Duodenal mucosa (tissue), 2 donors: Measurements from ENCODE around the gene CSNK2A1.

Experiments used
- H3K27ac ChIP-seq: one replicate; pipeline ENCODE4 v1.7.0; 2013; ENCODE audit warnings: low read depth, low read length
- H3K27me3 ChIP-seq, 2 donors: one replicate each; pipeline ENCODE4 v1.7.0; 2013; ENCODE audit warnings: low read length in 2 of 2, control low read depth in 1 of 2; ENCODE audit not compliant: insufficient read depth in 2 of 2, control insufficient read depth in 1 of 2
- H3K36me3 ChIP-seq, 2 donors: one replicate each; pipeline ENCODE4 v1.7.0; 2013; ENCODE audit warnings: low read length in 2 of 2, control low read depth in 1 of 2; ENCODE audit not compliant: insufficient read depth in 2 of 2, control insufficient read depth in 1 of 2
- H3K4me1 ChIP-seq, 2 donors: one replicate each; pipeline ENCODE4 v1.7.0; 2013; ENCODE audit warnings: low read length in 2 of 2, control low read depth in 1 of 2; ENCODE audit not compliant: insufficient read depth in 2 of 2, control insufficient read depth in 1 of 2
- H3K4me3 ChIP-seq, 2 donors: one replicate each; pipeline ENCODE4 v1.7.0; 2013; ENCODE audit warnings: low read length in 2 of 2, low read depth in 1 of 2
- H3K9ac ChIP-seq, 2 donors: one replicate each; pipeline ENCODE4 v1.7.0; 2013; ENCODE audit warnings: low read length in 2 of 2, low read depth in 1 of 2
- H3K9me3 ChIP-seq, 2 donors: one replicate each; pipeline ENCODE4 v1.7.0; 2013; ENCODE audit warnings: low read length in 2 of 2, control low read depth in 1 of 2; ENCODE audit not compliant: control insufficient read depth in 1 of 2

The CSNK2A1 gene

DNA sequence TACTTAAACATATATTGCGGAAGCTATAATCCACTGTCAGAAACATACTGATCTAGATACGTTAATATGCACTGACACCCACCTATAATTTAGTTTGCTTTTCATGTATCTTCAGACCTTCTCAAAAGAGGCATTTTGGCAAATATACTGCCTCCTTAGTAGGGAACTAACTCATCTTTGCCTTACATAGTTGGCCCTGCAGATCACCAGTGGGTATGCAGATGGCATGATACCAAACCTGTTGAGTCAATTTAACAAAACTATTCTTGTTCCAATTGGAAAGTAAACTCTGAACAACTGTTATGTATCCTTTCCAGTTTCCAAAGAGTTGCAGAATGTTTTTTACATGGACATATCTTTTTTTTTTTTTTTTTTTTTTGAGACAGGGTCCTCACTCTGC is 45.6 kb downstream of the CSNK2A1 start:
- no peak overlapping the region for H3K9ac ChIP-seq
- no peak overlapping the region for H3K4me3 ChIP-seq
- no peak overlapping the region for H3K27ac ChIP-seq
- H3K27me3 ChIP-seq, result no peaks in the 10 kb centered on the region
- H3K4me1 ChIP-seq, result no peaks in the 10 kb centered on the region
- no peaks in the 10 kb centered on the region for H3K9me3 ChIP-seq
- H3K36me3 ChIP-seq, result peaks cover 34 to 67% of the 10 kb centered on the region in 2 donors

DNA sequence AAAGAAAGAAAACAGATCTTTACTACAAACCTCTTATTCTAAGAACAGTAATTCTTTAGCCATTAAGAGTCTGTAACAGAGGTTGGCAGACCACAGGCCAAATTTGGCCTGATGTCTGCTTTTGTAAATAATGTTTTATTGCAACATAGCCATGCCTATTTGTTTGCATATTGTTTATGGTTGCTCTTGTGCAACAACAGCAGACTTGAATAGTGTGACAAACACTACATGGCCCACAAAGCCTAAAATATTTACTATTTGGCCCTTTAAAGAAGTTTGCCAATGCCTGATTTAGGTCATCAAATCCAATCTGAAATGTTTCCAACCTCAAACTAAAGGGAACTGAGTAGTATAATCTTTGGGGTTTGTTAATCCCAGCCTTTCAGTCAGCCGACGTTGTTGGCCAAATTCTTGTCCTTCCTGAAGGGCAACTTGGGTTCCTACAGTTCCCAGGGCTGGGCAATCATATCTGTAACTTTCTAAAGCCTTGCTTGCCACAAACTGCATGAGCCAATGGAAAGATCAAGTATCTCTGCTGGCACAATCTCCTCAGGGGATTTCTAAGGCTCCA is 47.4 kb downstream of the CSNK2A1 start:
- no peak overlapping the region for H3K9ac ChIP-seq
- H3K36me3 ChIP-seq, result peaks cover 35 to 66% of the 10 kb centered on the region in 2 donors
- no peak overlapping the region for H3K27ac ChIP-seq
- H3K4me3 ChIP-seq, result no peak overlapping the region
- no peaks in the 10 kb centered on the region for H3K27me3 ChIP-seq
- H3K9me3 ChIP-seq, result no peaks in the 10 kb centered on the region
- no peaks in the 10 kb centered on the region for H3K4me1 ChIP-seq

DNA sequence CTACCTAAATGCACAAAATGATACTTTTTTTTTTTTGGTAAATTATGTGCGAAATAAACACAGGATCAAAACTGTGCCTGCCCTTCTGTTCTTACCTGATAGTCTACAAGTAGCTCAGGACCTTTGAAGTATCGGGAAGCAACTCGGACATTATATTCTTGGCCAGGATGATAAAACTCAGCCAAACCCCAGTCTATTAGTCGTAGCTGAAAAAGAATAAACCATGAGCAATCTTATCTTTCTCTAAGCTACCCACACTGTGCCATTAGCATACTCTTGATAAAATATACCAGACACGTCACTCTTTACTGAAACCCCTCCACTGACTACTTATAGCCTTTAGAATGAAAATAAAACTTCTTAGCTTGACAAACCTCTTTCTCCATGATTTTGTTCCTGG is 51.4 kb downstream of the CSNK2A1 start:
- Histone ChIP-seq H3K4me3 (no peak overlapping the region), H3K27me3 (no peaks in the 10 kb centered on the region), H3K9me3 (no peaks in the 10 kb centered on the region), H3K36me3 (peaks cover 43 to 69% of the 10 kb centered on the region in 2 donors), H3K4me1 (no peaks in the 10 kb centered on the region), H3K9ac (no peak overlapping the region), H3K27ac (no peak overlapping the region)

DNA sequence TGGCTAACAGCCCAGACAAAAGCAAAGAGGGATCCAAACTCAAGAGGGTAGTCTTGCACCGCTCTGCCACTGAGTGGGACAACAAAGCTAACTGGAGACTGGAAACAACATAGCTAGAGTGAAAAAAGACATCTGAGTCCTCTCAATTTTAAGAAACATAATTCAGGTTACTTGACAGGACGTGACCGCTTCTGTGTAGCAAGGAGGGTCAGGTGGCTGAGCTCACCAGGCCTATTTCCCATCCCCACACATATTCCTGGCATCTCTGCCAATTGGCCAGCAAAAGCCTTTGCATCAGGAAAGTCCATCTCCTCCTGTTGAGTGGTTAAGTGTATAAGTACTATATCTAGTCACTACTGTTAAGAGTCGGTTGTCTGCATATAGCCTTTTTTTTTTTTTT is 55.9 kb downstream of the CSNK2A1 start:
- Histone ChIP-seq H3K4me1 (no peaks in the 10 kb centered on the region), H3K9me3 (no peaks in the 10 kb centered on the region), H3K27me3 (no peaks in the 10 kb centered on the region), H3K4me3 (no peak overlapping the region), H3K36me3 (peaks cover 40 to 78% of the 10 kb centered on the region in 2 donors), H3K9ac (no peak overlapping the region), H3K27ac (no peak overlapping the region)

DNA sequence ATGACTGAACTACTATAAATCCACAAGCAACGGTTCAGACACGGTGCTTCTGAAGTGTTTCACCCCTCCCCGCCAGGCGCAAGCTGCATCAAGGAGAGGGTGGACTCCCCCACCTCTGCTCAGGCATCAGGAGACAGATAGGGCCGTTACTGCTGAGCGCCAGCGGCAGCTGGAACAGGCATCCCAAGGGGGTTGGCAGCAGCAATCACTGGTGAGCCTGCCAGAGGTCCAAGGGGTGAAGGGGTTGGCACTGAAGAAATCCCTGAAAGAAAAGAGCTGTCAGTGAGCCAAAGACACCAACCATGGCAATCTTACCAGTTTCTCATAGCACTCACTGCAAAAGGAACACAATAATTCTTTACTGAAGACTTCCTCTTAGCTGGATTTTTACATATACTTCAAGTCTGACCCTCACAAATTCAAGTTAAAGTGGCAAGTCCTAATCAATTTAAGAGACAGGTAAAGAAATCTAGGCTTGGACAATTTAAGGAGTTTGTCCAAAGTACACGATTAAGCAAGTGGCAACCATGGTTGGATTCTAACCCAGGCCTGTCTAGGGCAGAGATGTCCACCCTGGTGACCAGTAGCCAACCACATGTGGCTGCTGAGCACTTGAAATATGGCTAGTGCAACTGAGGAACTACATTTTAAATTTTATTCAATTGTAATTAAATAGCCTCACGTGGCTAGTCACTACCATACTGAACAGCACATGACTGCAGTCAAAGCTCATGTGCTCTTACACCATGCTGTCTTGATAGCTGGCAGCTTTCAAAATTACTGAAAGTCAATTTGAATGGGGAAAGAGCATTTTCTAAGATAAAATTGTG is 59.6 kb downstream of the CSNK2A1 start:
- Histone ChIP-seq H3K9me3 (no peaks in the 10 kb centered on the region), H3K36me3 (peaks cover 40 to 73% of the 10 kb centered on the region in 2 donors)

DNA sequence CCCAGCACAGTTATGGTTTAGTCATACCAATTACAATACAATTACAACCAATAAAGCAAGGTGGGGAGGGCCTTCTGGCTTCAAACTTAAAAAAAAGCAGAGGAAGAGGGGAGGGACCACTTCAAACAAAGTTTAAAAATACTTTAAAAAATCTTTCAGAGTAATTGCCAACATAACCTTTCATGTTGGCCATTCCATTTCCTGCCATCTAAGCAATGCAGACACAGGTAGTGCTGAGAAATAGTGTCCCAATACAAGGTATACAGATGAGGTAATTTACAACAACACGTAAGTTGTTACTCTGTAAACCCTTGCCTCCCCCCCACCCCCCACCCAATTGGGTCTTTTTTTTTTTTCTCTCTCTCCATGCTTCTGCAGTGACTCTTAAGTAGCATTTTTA is 62.4 kb downstream of the CSNK2A1 start:
- H3K36me3 ChIP-seq, result peaks cover 15 to 52% of the 10 kb centered on the region in 2 donors
- H3K9ac ChIP-seq, result no peak overlapping the region
- no peaks in the 10 kb centered on the region for H3K27me3 ChIP-seq
- no peak overlapping the region for H3K4me3 ChIP-seq
- no peaks in the 10 kb centered on the region for H3K9me3 ChIP-seq
- H3K27ac ChIP-seq, result no peak overlapping the region
- H3K4me1 ChIP-seq, result no peaks in the 10 kb centered on the region

More for the DNA sequence above, 59.6 kb downstream of the CSNK2A1 start:
- Histone ChIP-seq H3K9ac (no peak overlapping the region), H3K4me3 (no peak overlapping the region), H3K27me3 (no peaks in the 10 kb centered on the region), H3K4me1 (no peaks in the 10 kb centered on the region), H3K27ac (no peak overlapping the region)

DNA sequence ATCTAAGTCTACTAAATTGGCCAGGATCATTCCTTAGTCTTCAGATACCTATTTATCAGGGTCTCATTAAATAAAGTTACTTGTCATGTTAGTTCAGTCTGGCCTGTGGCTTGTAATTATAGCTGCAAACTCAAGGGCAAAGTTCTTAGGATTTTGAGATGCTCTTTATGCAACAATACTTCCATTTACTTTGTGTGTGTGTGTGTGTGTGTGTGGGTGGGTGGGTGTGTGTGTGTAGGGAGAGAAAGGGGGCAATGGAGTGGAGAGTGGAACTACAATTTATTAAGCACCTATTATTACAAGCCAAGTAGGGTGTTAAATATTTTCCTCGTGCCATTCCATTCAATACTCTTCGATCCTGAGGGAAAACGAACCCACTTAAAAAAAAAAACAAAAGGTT is 63.5 kb downstream of the CSNK2A1 start:
- Histone ChIP-seq H3K36me3 (peaks cover 12 to 42% of the 10 kb centered on the region in 2 donors), H3K27ac (no peak overlapping the region), H3K9me3 (no peaks in the 10 kb centered on the region), H3K4me1 (no peaks in the 10 kb centered on the region), H3K4me3 (no peak overlapping the region), H3K27me3 (no peaks in the 10 kb centered on the region), H3K9ac (no peak overlapping the region)

DNA sequence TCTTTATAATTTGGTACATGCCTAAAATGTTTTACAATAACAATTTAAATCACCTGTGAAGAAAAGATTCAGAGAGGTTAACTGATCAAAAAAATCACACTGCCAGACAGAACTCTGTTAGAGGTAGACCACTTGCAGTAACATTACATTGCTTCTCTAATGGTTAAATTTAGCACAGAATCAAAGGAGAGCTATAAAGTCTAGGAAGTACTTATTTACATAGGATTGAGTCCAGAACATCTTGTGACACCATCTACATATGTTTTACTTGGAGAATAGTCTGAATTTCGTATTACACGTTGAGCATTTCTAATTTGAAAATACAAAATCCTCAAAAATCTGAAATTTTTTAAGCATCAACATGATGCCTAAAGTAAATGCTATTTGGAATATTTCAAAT is 64.1 kb downstream of the CSNK2A1 start:
- Histone ChIP-seq H3K4me1 (no peaks in the 10 kb centered on the region), H3K27ac (no peak overlapping the region), H3K4me3 (no peak overlapping the region), H3K9ac (no peak overlapping the region), H3K9me3 (no peaks in the 10 kb centered on the region), H3K27me3 (no peaks in the 10 kb centered on the region), H3K36me3 (peaks cover 12 to 41% of the 10 kb centered on the region in 2 donors)

DNA sequence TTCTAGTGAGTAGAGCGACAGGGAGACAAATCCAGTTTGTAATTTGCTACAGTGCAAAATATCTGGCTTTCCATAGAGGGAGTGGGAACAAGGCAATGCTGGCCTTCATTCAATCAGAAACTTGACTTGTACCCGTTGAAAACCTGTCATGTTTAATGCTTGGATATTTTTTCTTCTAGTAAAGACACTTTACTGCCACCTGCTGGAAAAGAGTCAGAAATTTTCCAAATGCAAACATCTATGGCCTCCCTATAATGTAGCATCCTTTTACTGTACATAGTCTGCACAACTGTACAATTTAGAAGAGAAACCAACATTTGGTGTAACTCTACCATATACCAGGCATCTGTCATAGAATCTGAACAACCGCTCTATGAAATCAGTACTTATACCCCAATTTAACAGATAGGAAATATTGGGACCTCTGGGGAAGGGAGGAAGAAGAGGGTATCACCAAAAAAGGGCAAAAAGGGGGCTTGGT is 64.6 kb downstream of the CSNK2A1 start:
- H3K36me3 ChIP-seq, result peaks cover 12 to 37% of the 10 kb centered on the region in 2 donors
- H3K9me3 ChIP-seq, result no peaks in the 10 kb centered on the region
- no peak overlapping the region for H3K9ac ChIP-seq
- H3K4me3 ChIP-seq, result no peak overlapping the region
- H3K27me3 ChIP-seq, result no peaks in the 10 kb centered on the region
- no peaks in the 10 kb centered on the region for H3K4me1 ChIP-seq
- H3K27ac ChIP-seq, result no peak overlapping the region
